Activated naive CD4-positive, alpha-beta T cell treated with anti-CD3 and anti-CD28 coated beads, Interleukin-2, amount 50 U/mL, for 16 hours (primary cell): ENCODE data around the gene IFITM10.

Experiments
- DNase-seq: peaks from one replicate; pipeline ENCODE4 v3.0.0-alpha.2; 2020

IFITM10 gene

GRCh38 chr11:1736447-1736992, 13.9 kb downstream of the IFITM10 start:
- no peak for DNase-seq

GRCh38 chr11:1735271-1735670, 15.1 kb downstream of the IFITM10 start:
- DNase-seq, result no peak

- DNase-seq, result no peak
These were observed 15.7 kb downstream of the IFITM10 start for GRCh38 chr11:1734641-1735081.

- DNase-seq, result no peak
These were observed 16.4 kb downstream of the IFITM10 start for GRCh38 chr11:1733716-1734640.

- no peak for DNase-seq
These were observed 17.2 kb downstream of the IFITM10 start for GRCh38 chr11:1733009-1733715.

- DNase-seq, result no peak
These were observed 17.9 kb downstream of the IFITM10 start for GRCh38 chr11:1732418-1733008.

- DNase-seq, result no peak
These were observed 18.8 kb downstream of the IFITM10 start for GRCh38 chr11:1731451-1732059.

- no peak for DNase-seq
These were observed 20.3 kb downstream of the IFITM10 start for GRCh38 chr11:1730059-1730629.

- DNase-seq, result no peak
These were observed 20.7 kb downstream of the IFITM10 start for GRCh38 chr11:1729692-1730011.

GRCh38 chr11:1728931-1729691, 21.3 kb downstream of the IFITM10 start:
- DNase-seq, result no peak

- no peak for DNase-seq
These were observed 22.1 kb downstream of the IFITM10 start for GRCh38 chr11:1728301-1728700.

- DNase-seq, result no peak
These were observed 22.5 kb downstream of the IFITM10 start for GRCh38 chr11:1727861-1728260.

GRCh38 chr11:1727096-1727690, 23.2 kb downstream of the IFITM10 start:
- DNase-seq, result no peak

- DNase-seq, result no peak
These were observed 30.6 kb downstream of the IFITM10 start for GRCh38 chr11:1719781-1720180.

- DNase-seq, result no peak
These were observed 32.1 kb downstream of the IFITM10 start for GRCh38 chr11:1718326-1718725.

- DNase-seq, result no peak
These were observed 32.6 kb downstream of the IFITM10 start for GRCh38 chr11:1717745-1718144.

- DNase-seq, result no peak
These were observed 35.2 kb downstream of the IFITM10 start for GRCh38 chr11:1714908-1715885.

GRCh38 chr11:1708716-1709115, 41.7 kb downstream of the IFITM10 start:
- no peak for DNase-seq

GRCh38 chr11:1707751-1708150, 42.6 kb downstream of the IFITM10 start:
- DNase-seq, result no peak
